ENCODE results near the gene NOP14.
"Not testable (repeated sequence)": the region's sequence is repeated elsewhere in the genome, so short reads cannot be mapped to it uniquely, and the experiment has no call there.

DNA sequence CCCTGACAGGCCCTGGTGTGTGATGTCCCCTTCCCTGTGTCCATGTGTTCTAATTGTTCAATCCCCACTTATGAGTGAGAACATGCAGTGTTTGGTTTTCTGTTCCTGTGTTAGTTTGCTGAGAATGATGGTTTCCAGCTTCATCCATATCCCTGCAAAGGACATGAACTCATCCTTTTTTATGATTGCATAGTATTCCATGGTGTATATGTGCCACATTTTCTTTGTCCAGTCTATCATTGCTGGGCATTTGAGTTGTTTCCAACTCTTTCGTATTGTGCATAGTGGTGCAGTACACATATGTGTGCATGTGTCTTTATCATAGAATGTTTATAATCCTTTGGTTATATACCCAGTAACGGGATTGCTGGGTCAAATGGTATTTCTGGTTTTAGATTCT lies 46.5 kb downstream of the NOP14 start:
- TF ChIP-seq, protein P1, sequence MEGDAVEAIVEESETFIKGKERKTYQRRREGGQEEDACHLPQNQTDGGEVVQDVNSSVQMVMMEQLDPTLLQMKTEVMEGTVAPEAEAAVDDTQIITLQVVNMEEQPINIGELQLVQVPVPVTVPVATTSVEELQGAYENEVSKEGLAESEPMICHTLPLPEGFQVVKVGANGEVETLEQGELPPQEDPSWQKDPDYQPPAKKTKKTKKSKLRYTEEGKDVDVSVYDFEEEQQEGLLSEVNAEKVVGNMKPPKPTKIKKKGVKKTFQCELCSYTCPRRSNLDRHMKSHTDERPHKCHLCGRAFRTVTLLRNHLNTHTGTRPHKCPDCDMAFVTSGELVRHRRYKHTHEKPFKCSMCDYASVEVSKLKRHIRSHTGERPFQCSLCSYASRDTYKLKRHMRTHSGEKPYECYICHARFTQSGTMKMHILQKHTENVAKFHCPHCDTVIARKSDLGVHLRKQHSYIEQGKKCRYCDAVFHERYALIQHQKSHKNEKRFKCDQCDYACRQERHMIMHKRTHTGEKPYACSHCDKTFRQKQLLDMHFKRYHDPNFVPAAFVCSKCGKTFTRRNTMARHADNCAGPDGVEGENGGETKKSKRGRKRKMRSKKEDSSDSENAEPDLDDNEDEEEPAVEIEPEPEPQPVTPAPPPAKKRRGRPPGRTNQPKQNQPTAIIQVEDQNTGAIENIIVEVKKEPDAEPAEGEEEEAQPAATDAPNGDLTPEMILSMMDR (IDR thresholded peaks at IDR 0.05; ENCODE audit: insufficient read depth, low read length): not testable (repeated sequence)
- TF ChIP-seq POLR2AphosphoS5 (IDR thresholded peaks at IDR 0.05; ENCODE audit: low read depth): not testable (repeated sequence)
- TF ChIP-seq, protein P2, sequence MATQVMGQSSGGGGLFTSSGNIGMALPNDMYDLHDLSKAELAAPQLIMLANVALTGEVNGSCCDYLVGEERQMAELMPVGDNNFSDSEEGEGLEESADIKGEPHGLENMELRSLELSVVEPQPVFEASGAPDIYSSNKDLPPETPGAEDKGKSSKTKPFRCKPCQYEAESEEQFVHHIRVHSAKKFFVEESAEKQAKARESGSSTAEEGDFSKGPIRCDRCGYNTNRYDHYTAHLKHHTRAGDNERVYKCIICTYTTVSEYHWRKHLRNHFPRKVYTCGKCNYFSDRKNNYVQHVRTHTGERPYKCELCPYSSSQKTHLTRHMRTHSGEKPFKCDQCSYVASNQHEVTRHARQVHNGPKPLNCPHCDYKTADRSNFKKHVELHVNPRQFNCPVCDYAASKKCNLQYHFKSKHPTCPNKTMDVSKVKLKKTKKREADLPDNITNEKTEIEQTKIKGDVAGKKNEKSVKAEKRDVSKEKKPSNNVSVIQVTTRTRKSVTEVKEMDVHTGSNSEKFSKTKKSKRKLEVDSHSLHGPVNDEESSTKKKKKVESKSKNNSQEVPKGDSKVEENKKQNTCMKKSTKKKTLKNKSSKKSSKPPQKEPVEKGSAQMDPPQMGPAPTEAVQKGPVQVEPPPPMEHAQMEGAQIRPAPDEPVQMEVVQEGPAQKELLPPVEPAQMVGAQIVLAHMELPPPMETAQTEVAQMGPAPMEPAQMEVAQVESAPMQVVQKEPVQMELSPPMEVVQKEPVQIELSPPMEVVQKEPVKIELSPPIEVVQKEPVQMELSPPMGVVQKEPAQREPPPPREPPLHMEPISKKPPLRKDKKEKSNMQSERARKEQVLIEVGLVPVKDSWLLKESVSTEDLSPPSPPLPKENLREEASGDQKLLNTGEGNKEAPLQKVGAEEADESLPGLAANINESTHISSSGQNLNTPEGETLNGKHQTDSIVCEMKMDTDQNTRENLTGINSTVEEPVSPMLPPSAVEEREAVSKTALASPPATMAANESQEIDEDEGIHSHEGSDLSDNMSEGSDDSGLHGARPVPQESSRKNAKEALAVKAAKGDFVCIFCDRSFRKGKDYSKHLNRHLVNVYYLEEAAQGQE (IDR thresholded peaks at IDR 0.05; ENCODE audit: insufficient replicate concordance, low read depth): not testable (repeated sequence)
